ENCODE results near the gene TNFRSF4.
A peak's percentile ranks its signal among the peaks of the same experiment; 100 is the strongest.

Gene TNFRSF4

GRCh38 chr1:1240348-1240732, 26.4 kb upstream of the TNFRSF4 start:
- no peaks in the 10 kb centered on the region for H3K36me3 ChIP-seq (ENCODE audit: low read depth)
- no peaks in the 10 kb centered on the region for H3K9me3 ChIP-seq (ENCODE audit: severe bottlenecking)
- no peak for TF ChIP-seq CTCF (IDR thresholded peaks at IDR 0.05; ENCODE audit: poor library complexity, severe bottlenecking)
- H3K4me1 ChIP-seq (ENCODE audit: insufficient read depth, poor library complexity, severe bottlenecking): peaks cover 10% of the 10 kb centered on the region
- H3K4me3 ChIP-seq (ENCODE audit: severe bottlenecking): no peak overlapping the region
- DNase-seq (ENCODE audit: low spot score) (no peak), ATAC-seq (ENCODE audit: low read depth) (no peak)
- H3K27ac ChIP-seq (ENCODE audit: poor library complexity, severe bottlenecking): no peak overlapping the region
- no peaks in the 10 kb centered on the region for H3K27me3 ChIP-seq (ENCODE audit: insufficient read depth, poor library complexity, severe bottlenecking)

GRCh38 chr1:1239614-1240347, 25.8 kb upstream of the TNFRSF4 start:
- no peaks in the 10 kb centered on the region for H3K9me3 ChIP-seq (ENCODE audit: severe bottlenecking)
- no peaks in the 10 kb centered on the region for H3K27me3 ChIP-seq (ENCODE audit: insufficient read depth, poor library complexity, severe bottlenecking)
- H3K36me3 ChIP-seq (ENCODE audit: low read depth): no peaks in the 10 kb centered on the region
- H3K27ac ChIP-seq (ENCODE audit: poor library complexity, severe bottlenecking): no peak overlapping the region
- DNase-seq (ENCODE audit: low spot score) (no peak), ATAC-seq (ENCODE audit: low read depth) (no peak)
- H3K4me1 ChIP-seq (ENCODE audit: insufficient read depth, poor library complexity, severe bottlenecking): peaks cover 10% of the 10 kb centered on the region
- TF ChIP-seq CTCF (IDR thresholded peaks at IDR 0.05; ENCODE audit: poor library complexity, severe bottlenecking): no peak
- no peak overlapping the region for H3K4me3 ChIP-seq (ENCODE audit: severe bottlenecking)

- no peak for TF ChIP-seq CTCF (IDR thresholded peaks at IDR 0.05; ENCODE audit: poor library complexity, severe bottlenecking)
- H3K4me1 ChIP-seq (ENCODE audit: insufficient read depth, poor library complexity, severe bottlenecking): peaks cover 10% of the 10 kb centered on the region
- no peak overlapping the region for H3K27ac ChIP-seq (ENCODE audit: poor library complexity, severe bottlenecking)
- H3K4me3 ChIP-seq (ENCODE audit: severe bottlenecking): no peak overlapping the region
- no peaks in the 10 kb centered on the region for H3K27me3 ChIP-seq (ENCODE audit: insufficient read depth, poor library complexity, severe bottlenecking)
- ATAC-seq (ENCODE audit: low read depth) (no peak), DNase-seq (ENCODE audit: low spot score) (no peak)
- H3K9me3 ChIP-seq (ENCODE audit: severe bottlenecking): no peaks in the 10 kb centered on the region
- H3K36me3 ChIP-seq (ENCODE audit: low read depth): no peaks in the 10 kb centered on the region
These were observed 25.3 kb upstream of the TNFRSF4 start for GRCh38 chr1:1239227-1239613.

- Histone ChIP-seq H3K4me1 (ENCODE audit: insufficient read depth, poor library complexity, severe bottlenecking) (peaks cover 10% of the 10 kb centered on the region), H3K27me3 (ENCODE audit: insufficient read depth, poor library complexity, severe bottlenecking) (no peaks in the 10 kb centered on the region), H3K4me3 (ENCODE audit: severe bottlenecking) (no peak overlapping the region), H3K27ac (ENCODE audit: poor library complexity, severe bottlenecking) (peak overlapping the region; percentile 2), H3K36me3 (ENCODE audit: low read depth) (peaks cover 2% of the 10 kb centered on the region), H3K9me3 (ENCODE audit: severe bottlenecking) (no peaks in the 10 kb centered on the region)
- DNase-seq (ENCODE audit: low spot score): no peak
- ATAC-seq (ENCODE audit: low read depth): no peak; the same call in 2 of the 3 replicates
- no peak for TF ChIP-seq CTCF (IDR thresholded peaks at IDR 0.05; ENCODE audit: poor library complexity, severe bottlenecking)
These were observed 24.8 kb upstream of the TNFRSF4 start for GRCh38 chr1:1238702-1239178.
